Measurements from ENCODE around the gene CHGA. TPM values are rescaled to one million over a fixed set of nuclear protein-coding genes. Genes with fewer than 3 reads are reported as not detected.

CHGA gene
- total and polyA plus RNA-seq, 7 donors: 0.99 to 55.4 (median 5.0) TPM

DNA sequence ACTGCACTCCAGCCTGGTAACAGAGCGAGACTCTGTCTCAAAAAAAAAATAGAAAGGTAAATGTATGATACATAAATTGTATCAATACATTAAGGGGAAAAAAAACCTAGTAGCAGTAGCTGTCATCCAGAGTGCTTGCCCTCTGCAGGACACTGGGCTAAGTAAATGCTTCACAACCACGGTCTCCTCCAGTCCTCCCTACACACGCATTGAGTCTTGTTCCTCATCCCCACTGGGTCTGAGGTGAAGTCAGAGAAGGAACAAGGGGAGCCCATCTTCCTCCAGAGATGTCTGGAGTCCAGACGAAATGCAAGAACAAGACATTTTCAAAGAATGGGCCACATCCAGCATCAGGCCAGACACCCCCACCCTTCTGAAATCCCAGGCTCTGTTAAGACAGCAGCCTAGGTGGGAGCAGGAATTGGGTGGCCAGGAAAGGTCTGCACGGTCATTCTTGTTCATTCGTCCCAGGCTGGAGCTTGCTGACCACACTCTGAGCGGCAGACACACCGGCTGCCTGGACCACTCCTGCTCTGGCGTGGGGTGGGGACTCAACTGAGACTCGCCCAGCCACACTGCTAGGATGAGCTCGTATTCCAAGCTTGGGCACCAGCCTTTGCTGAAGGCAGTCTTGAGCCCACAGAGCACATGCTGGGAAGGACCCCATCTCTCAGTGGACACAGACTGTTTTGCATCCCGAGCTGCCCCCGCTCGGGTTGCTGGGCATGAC is 45.5 kb downstream of the CHGA start:
- 92 to 95% methylated on average over 14 of the region's 14 CpGs for WGBS, 2 donors
- no peaks in the 10 kb centered on the region for H3K27me3 ChIP-seq
- no peak overlapping the region for H3K4me3 ChIP-seq
- no peak overlapping the region for H3K27ac ChIP-seq
- TF ChIP-seq, protein P1, sequence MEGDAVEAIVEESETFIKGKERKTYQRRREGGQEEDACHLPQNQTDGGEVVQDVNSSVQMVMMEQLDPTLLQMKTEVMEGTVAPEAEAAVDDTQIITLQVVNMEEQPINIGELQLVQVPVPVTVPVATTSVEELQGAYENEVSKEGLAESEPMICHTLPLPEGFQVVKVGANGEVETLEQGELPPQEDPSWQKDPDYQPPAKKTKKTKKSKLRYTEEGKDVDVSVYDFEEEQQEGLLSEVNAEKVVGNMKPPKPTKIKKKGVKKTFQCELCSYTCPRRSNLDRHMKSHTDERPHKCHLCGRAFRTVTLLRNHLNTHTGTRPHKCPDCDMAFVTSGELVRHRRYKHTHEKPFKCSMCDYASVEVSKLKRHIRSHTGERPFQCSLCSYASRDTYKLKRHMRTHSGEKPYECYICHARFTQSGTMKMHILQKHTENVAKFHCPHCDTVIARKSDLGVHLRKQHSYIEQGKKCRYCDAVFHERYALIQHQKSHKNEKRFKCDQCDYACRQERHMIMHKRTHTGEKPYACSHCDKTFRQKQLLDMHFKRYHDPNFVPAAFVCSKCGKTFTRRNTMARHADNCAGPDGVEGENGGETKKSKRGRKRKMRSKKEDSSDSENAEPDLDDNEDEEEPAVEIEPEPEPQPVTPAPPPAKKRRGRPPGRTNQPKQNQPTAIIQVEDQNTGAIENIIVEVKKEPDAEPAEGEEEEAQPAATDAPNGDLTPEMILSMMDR (IDR thresholded peaks at IDR 0.05): no peak
- TF ChIP-seq POLR2AphosphoS5 (IDR thresholded peaks at IDR 0.05): no peak
- TF ChIP-seq EP300 (IDR thresholded peaks at IDR 0.05): no peak
- TF ChIP-seq POLR2A (IDR thresholded peaks at IDR 0.05): no peak
- no peak for DNase-seq
- no peaks in the 10 kb centered on the region for H3K9me3 ChIP-seq
- peaks cover 0 to 49% (median 44%) of the 10 kb centered on the region in 4 donors for H3K4me1 ChIP-seq
- no peaks in the 10 kb centered on the region for H3K36me3 ChIP-seq
- intact Hi-C loops (cut with DNase I): no loop called here

DNA sequence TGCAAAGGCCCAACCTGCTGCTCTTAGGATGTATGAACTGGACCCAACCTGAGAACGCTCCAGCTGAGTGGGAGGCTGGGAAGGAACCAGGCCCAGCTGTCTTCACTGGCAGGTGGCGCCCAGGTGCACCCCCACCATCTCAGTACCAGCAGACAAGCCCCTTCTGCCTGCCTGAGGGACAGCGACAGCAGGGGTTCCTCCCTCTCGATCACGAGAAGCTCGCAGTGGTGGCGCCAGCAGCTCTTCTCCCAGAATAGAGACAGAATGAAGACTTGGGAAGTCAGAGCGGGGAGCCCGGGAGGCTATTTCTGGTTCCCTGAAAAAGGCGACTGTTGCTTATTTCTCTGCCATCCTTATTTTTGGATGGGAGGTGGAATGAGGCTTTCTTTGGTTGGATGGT is 46.5 kb downstream of the CHGA start:
- 94 to 98% methylated on average over 10 of the region's 10 CpGs for WGBS, 2 donors
- Histone ChIP-seq H3K4me3 (no peak overlapping the region), H3K4me1 (peaks cover 0 to 49% (median 44%) of the 10 kb centered on the region in 4 donors), H3K36me3 (no peaks in the 10 kb centered on the region), H3K9me3 (no peaks in the 10 kb centered on the region), H3K27me3 (no peaks in the 10 kb centered on the region), H3K27ac (no peak overlapping the region)
- intact Hi-C loops (cut with DNase I): no loop called here
- no peak for DNase-seq
- no peak for TF ChIP-seq POLR2AphosphoS5 (IDR thresholded peaks at IDR 0.05)
- TF ChIP-seq, protein P1 (IDR thresholded peaks at IDR 0.05): no peak
- no peak for TF ChIP-seq EP300 (IDR thresholded peaks at IDR 0.05)
- TF ChIP-seq POLR2A (IDR thresholded peaks at IDR 0.05): no peak

DNA sequence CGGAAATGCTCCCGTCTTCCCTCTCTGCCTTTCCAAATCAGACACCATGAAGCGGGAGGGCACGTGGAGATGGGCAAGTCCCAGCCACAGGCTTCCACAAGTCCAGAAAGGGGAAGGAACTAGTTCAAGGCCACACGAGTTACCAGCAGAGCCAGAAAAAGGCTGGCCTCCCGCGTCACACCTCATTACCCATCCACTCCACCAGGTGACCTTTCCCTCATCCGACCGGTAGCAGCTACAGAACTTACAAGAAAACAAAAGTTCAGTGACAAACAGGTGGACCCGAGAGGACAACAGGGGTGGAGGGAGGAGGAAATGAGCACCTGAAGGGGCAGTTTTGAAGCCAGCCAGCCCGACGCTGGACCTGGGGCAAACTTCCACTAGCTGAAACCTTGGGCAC is 46.9 kb downstream of the CHGA start:
- no peak for DNase-seq
- WGBS, 2 donors: 85 to 87% methylated on average over 12 of the region's 12 CpGs
- TF ChIP-seq EP300 (IDR thresholded peaks at IDR 0.05): no peak
- TF ChIP-seq, protein P1 (IDR thresholded peaks at IDR 0.05): no peak
- TF ChIP-seq POLR2A (IDR thresholded peaks at IDR 0.05): no peak
- no peaks in the 10 kb centered on the region for H3K27me3 ChIP-seq
- H3K36me3 ChIP-seq: no peaks in the 10 kb centered on the region
- H3K4me1 ChIP-seq: peaks cover 0 to 47% (median 40%) of the 10 kb centered on the region in 4 donors
- H3K9me3 ChIP-seq: no peaks in the 10 kb centered on the region
- H3K4me3 ChIP-seq: no peak overlapping the region
- intact Hi-C loops (cut with DNase I): loop anchor here (5.0 kb wide), 1 partner anchor 92 kb away; no protein-coding TSS in a partner anchor
- no peak overlapping the region for H3K27ac ChIP-seq

GRCh38 chr14:92970271-92970670 is 47.3 kb downstream of the CHGA start:
- 90 to 91% methylated on average over 12 of the region's 12 CpGs for WGBS, 2 donors
- TF ChIP-seq, protein P1 (IDR thresholded peaks at IDR 0.05): no peak
- TF ChIP-seq POLR2A (IDR thresholded peaks at IDR 0.05) (no peak), EP300 (IDR thresholded peaks at IDR 0.05) (no peak), POLR2AphosphoS5 (IDR thresholded peaks at IDR 0.05) (no peak)
- peak overlapping the region in 1 of 4 donors; percentile 90 for H3K27ac ChIP-seq
- H3K4me3 ChIP-seq: no peak overlapping the region
- DNase-seq: no peak
- H3K9me3 ChIP-seq: no peaks in the 10 kb centered on the region
- peaks cover 0 to 43% (median 36%) of the 10 kb centered on the region in 4 donors for H3K4me1 ChIP-seq
- H3K36me3 ChIP-seq: no peaks in the 10 kb centered on the region
- H3K27me3 ChIP-seq: no peaks in the 10 kb centered on the region
- intact Hi-C loops (cut with DNase I): loop anchor here (5.0 kb wide), 1 partner anchor 92 kb away; no protein-coding TSS in a partner anchor
